GM19238 (cell line): ENCODE results near the gene MCAT.
A peak's percentile ranks its signal among the peaks of the same experiment; 100 is the strongest.
"Not testable (repeated sequence)": the region's sequence is repeated elsewhere in the genome, so short reads cannot be mapped to it uniquely, and the experiment has no call there.

Experiments used
- DNase-seq: peaks from one replicate; pipeline ENCODE4 v3.0.0; 2011; ENCODE audit warnings: low spot score; ENCODE audit not compliant: insufficient read length

The MCAT gene

DNA sequence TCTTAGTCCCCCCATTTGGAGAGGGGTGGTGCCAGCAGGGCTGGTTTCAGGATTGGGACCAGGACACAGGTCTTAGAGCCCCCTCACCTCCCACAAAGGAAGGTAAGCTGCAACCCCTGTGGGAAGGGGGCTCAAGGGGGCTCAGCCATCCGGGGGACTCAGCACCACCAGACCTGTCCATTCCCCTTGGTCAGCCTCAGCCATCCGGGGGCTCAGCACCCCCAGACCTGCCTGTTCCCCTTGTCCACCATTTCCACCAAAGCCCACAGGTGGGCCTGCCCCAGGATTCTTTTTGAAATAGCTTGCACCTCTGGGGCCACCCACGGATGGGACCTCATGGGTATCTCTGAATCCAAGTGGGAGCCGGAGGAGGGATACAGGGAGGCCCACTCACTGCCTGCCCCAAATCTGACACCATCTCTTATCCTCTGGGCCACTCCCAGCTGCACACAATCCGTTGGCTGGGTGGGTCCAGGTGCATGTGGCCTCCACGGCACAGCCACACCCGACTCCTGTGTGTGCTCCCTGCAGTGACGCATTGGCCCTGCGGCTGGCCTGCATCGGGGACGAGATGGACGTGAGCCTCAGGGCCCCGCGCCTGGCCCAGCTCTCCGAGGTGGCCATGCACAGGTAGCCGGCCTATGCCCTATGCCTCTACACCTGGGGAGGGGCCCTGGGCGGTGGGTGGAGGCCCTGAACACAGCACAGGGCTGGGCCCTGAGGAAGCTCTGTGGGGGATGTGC lies 15.9 kb downstream of the MCAT start:
- no peak for DNase-seq

DNA sequence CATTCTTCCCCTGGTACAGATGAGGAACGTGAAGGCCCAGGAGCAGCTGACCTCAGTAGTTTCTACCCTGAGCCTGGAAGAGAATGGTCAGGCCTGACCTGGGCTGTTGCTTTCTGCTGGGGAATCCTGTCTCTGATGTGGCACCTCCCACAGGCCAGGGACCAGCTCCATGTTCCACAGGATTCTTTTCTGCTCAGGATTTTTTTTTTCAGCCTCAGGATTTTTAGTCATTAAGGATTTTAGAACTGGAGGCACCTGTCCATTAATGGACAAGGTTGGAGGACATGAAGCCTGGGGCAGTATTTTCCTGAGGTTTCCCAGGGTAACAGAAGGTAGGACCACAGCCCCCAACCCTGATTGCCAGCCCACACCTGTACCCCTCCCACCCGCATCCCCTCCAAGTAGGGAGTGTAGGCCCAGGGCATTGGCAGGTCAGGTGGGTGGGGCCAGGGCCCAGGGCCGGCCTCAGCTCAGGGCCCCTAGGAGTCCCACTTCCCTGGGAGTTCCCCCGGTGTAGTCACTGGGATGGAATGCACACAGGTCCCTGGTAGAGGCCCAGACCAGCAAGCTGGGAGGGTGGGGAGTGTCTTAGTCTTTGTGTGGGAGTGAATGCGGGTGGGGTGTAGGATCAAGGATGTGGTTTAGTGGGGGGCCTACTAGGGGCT lies 16.6 kb downstream of the MCAT start:
- no peak for DNase-seq

DNA sequence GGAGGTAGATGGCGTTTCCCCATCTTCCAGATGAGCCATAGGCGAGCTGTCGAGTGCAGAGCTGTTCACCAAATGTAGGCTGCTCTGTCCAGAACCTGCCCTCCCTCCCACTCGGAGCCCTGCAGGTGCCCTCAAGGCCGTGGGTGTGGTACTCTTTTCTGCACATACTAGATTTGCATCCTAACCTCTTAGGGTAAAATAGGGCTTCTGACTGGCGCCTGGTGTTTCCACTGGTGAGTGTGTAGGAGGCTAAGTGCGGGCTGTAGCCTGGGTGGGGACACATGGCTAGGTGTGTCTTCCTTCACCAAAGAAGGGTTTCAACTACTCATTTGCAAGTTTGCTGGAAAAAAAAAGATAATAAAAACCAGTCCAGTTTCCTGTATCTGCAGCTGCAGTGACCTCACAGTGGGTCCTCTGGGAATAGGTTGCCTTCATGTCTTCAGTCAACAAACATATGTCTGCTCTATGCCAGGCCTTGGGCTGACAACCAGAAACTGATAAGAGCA lies 24.2 kb downstream of the MCAT start:
- peak; percentile 47 for DNase-seq

DNA sequence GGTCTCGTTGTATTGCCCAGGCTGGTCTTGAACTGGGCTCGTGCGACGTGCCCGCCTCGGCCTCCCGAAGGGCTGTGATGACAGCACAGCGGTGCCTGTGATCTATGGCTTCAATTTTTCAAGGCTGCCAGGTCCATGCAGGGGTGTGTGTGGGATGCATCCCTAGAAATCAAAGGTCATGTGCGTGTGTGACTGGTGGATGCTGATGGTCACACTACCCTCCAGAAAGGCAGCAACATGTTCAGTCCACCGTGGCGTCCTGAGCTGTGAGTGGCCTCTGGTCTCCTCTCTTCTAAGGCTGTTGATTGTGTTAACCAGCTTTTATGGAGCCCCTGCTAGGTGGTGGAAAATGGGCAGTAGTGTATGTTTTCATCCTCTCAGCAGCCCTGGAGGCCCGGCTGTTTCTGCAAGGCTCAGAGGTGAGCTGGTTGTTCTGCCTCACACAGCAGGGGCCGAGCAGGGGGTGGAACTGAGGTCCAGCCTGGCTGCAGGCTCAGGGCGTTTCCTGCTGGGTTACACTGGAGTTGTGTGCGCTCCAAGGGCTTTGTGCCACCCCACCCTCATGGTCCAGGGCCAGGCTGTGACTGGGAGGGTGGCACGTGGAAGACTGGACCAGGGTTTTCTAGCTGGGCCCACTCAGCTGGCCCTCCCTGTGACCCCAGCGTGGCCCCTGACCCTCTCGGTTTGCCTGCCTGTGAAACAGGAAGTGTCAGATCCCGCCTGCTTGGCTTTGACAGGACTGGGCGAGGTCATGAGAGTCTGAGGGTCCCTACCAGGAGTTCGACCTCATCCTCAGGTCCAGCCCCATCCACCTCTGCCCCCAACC lies 25.0 kb downstream of the MCAT start:
- no peak for DNase-seq

DNA sequence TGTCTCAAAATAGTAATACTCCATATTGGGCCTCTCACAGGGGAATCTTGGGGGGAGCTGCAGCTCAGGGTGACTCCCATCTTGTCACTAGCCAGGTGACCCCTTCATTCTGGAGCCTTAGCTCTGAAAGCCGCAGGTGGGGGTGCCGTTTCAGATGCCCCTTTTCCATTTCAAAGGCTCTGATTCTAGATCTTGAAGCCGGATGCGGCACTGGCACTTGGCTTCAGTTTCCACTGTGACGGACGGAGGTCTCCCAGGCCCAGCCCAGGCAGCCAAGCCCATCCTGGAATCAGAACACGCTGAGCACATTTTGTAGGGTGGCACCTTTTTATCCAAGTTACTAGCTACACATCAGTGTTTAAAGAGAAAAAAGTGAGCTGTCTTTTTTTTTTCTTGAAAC lies 26.3 kb downstream of the MCAT start:
- no peak for DNase-seq

DNA sequence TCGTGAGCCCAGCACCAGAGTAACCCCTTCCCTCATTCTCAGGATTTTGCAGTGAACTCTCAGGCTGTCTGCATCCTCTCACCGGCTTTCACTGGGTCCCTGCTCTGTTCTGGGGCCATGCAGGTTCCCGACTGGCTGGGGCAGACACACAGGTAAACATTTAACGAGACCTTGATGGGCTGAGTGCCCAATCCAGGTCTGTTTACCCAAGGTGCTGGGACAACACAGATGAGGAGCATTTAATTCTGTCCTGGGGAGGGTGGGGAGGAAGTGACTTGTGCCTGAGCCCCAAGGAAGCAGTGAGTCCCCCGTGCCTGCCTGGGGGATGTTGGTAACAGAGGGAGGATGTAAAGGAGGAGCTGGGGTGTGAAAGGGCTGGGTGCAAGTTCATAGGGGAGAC lies 28.2 kb downstream of the MCAT start:
- no peak for DNase-seq

DNA sequence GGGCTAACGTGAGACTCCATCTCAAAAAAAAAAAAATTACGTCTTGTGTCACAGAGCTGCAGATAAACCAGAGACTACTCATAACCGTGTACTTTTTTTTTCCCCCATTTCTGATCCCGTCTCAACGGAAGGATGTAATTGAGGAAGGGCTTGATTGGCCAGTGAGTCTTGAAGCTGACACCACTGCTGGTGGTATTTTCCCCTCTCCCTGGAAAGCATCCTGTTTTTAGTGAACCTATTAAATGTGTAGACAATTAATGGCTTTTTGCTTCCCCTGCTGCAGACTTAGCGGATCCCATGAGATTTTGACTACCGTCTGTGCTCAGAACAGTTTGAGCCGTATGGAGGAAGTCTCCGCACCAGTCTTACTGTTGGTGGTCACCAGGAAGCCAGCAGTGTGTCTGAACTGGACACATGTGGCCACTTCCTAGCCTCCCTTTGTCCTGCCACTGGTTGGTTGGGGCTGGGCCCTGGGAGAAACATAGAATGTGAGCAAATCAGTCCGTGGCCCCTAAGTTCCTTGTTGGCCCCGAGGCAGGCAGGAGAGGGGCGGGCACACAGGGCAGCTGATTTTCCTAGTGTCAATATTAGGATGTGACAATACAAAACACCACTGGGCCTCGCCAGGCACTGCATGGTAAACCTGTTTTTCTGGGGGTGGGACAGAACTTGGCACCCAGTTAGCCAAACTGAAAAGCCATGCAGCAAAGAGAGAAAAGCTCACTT lies 29.5 kb downstream of the MCAT start:
- DNase-seq, result no peak

DNA sequence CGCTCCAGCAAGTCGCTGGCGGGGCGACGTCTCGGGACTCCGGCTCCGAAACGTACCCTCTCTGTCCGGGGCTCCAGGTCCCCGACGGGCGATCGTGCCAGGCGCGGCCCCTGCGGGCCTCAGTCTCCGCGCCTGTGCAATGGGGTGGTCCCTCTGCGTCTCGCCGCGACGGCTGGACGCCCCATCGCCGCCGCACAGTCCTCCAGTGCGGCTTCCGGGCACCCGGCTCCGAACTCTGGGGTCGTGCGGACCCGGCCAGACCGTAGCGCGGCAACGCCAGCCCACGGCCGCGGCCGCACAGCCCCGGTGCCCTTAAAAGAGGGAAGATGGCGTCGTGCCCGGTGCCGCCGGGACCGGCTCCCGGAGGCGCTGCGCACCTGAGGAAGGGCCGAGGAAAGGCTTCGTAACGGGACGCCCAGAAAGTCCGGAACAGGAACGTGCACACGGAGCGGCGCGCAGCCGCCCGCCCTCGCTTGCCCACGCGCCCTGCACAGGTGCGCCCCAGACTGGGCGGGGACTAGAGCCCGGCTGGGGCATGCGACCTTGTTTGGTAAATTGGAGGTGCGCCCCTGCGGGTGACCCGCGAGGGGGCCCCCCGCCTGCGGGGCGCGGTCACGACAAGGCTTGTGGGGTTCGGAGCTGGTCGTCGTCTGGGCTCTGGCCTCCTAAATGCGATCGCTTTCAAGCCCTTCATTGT lies 32.1 kb downstream of the MCAT start:
- DNase-seq, result no peak

DNA sequence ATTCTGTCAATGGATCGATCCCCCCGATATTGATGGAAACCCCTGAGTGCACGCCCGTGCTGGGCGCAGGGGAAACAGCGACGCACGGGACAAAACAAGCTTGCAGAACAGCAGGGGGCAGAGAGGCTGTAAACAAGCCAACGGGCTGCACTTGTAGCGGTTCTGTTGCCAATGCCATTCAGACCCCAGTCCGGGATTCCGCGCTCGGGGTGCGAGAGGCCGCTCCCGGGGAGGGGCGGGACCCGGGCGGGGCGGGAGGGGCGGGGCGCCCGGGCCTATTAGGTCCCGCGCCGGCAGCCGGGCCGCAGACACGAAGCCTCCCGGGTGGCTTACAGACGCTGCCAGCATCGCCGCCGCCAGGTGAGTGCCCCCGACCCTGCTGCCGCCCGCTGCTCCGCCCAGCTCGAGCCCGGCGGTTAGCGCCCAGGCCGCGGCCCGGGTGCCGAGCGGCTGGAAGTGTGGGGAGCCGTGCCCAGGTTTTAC lies 32.7 kb downstream of the MCAT start, which contains the start of gene BIK:
BIK (plus strand) TSS at position 307 of the 483 bp plus-strand sequence. CDS start 13,273 bp downstream, outside the sequence.
- DNase-seq, result no peak

DNA sequence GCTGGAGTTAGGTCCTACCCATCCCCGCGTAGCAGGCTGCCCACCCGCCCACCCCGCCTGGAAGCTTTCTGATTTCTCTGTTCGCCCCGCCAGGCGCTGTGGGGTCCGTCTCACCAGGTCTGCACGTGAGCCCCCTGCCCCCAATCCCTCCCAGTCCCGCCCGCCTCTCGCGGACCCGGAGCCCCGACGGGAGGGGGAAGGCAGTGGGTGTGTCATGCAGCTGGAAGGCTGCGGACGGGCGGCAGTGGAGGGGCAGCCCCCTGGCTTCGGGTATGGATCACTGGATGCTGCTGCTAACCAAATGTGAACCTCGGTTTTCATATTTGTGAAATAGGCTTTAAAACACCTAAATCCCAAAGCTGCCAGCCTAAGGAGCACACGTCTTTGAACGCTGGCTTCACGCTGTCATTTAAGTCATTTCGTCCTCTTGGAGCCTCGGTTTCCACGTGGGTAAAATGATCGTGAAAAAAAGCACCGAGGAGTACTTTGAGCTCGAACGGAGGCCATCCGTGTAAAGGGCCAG lies 33.2 kb downstream of the MCAT start:
- no peak for DNase-seq

DNA sequence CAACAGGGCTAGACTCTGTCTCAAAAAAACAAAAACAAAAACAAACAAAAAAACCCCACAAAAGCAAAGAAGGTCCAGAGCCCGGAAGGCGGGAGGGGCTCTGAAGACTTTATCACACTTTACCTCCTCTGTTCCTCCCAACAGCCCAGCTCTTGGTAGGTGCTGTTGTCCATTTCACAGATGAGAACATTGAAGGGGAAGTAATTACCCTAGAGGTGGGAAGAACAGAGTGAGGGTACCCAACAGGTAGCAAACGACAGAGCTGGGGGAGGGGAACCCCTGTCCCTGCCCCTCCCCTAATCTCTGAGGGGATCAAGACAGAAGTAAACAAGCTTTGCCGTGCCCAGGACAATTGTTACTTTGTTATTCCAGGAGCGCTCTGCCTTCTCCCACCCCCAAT lies 33.7 kb downstream of the MCAT start:
- DNase-seq, result no peak

DNA sequence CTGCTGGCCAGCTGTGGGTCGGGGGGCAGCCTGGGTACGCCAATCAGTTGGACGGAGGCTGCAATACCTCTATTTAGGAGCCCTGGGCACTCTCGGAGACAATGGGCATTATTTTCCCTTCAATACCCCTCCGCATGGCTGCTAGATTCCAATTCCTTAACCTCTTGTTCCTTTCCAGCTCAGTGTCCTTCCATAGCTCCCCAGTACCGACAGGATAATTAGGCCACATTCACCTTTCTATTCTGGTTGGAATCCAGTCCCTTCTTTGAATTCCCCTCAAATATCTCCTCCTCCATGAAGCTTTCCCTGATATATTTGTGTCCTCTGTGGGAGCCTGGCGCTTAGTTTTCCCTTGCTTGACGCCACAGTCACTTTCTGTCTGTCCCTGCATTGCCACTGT lies 36.9 kb downstream of the MCAT start:
- DNase-seq, result no peak

DNA sequence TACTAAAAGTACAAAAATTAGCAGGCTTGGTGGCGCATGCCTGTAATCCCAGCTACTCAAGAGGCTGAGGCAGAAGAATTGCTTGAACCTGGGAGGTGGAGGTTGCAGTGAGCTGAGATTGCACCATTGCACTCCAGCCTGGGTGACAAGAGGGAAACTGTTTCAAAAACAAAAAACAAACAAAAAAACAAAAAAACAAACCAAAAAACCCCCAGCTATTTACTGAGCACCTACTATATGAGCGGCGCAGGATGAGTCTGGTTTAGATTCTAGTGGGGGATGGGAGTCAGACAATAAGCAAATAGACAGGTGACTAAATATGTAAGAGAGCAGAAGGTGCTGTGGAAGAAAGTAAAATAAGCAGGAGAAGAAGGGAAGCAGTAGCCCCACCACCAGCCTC lies 38.2 kb downstream of the MCAT start:
- not testable (repeated sequence) for DNase-seq

DNA sequence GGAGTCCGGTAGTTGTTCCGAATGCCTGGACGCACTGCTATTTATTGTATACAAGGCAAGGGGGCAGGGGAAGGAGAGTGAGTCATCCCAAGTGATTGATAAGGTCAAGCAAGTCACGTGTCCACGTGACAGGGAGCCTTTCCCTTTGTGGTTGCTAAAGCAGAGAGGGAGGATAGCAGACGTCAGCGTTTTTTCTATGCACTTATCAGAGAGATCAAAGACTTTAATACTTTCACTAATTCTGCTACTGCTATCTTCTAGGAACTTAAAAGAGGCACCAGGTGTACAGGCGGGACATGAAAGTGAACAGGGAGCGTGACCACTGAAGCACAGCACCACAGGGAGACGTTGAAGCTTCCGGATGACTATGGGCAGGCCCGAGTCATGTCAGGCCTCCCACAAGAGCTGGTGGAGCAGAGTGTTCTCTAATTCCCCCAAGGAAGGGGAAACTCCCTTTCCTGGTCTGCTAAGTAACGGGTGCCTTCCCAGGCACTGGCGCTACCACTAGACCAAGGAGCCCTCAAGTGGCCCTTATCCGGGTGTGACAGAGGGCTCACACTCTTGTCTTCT lies 39.1 kb downstream of the MCAT start:
- DNase-seq, result not testable (repeated sequence)

DNA sequence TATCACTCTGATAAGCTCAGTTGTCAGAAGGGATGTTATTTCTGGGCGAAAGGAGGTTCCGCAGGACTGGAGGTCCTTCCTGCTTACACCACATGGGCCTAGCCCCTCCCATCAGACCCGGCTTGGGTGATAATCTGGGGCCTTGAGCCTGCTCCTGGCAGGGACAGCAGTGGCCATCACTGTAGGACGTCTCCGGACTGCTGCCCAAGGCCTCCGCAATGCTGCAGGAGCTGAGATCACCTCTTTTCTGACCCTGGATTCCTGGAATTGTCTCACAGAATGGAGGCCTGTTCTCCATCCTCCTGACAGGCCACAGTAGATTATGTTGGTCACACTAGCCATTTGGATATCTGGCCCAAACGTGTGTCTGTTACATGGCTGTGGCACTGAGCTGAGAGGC lies 41.9 kb downstream of the MCAT start:
- no peak for DNase-seq

DNA sequence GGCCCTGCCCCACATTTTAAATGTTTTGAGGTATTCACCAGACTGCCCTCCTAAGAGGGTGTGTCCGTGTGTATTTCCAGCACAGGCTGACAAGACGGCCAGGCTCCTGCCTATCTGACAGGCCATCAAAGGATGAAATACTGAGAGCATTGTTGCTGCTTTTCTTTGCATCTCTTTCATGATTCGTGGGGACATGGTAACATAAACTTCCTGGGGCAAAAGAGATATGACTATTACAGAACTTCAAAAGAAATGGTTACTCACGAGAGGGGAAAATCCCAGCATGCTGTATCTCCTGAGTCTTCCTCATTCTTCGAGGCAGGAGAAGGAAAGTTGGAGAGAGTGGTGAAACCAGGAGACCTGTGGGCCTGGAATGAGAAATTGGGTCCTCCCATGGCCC lies 43.0 kb downstream of the MCAT start:
- DNase-seq, result no peak

DNA sequence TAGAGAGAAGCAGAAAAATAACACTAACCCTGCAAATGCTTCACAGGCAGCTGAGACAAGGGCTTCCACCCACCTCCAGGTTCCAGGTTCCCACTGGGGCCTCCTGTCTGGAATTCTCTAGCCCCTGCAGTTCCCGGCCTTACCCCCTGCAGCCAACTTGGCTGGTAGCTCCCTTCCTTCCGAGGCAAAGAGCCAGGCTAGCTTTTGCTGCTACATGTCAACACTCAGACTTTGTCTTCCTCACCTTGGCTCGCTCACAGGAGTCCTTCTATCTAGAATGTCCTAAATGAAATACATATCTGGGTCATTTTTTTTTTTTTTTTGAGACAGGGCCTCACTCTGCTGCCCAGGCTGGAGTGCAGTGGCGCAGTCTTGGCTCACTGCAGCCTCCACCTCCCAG lies 44.1 kb downstream of the MCAT start:
- DNase-seq, result no peak

DNA sequence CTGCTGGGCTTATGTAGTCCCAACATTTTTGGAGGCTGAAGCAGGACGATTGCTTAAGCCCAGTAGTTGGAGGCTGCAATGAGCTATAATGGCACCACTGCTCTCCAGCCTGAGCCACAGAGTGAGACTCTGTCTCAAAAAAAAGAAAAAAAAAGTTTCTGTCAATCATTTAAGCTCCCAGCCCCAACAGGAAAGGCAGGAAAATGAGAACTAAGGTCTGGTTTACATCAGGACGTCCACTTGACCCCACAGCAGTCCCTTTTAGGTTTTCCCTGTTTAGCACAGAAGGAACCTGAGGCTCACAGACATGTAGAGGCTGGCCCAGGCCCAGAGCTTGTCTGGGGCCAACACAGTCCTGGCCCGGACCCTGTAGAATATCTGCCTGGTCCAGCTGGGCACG lies 44.8 kb downstream of the MCAT start:
- no peak for DNase-seq

DNA sequence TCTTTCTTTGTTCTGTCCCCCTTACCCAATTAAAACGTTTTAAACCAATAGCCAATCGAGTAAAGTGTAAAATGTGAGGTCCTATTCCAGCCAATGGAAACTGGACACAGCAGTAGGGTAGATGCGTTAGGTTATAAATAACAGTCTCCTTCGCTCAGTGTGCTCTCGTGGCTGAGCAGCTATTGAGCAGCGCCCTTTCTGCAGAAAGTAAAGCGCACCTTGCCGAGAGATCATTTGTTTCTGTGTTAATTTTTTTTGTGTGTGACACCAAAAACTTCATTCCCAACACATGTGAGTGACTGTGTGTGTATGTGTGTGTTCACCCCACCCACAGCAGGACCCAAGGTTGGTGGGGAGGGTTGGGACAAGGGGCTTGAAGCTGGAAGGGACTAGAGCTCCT lies 46.8 kb downstream of the MCAT start:
- DNase-seq, result no peak

DNA sequence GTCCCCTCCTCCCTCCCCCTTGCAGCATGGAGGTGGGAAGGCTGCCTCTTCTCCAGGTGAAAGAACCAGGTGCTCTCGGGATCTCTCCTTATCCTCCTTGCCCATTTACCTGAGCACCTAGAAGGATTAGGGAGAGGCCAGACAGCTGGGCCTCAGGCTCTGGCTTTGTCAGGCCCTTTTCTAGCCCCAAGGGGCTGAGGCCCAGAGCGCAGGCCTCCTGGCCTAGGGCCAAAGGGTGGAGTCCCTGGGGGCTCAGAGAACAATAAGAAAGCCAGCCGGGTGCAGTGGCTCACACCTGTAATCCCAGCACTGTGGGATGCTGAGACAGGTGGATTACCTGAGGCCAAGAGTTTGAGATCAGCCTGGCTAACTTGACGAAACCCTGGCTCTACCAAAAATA lies 48.6 kb downstream of the MCAT start:
- no peak for DNase-seq
